CD4-positive, alpha-beta T cell treated with Interleukin-10 for 1 hour (primary cell): ENCODE data around the gene SDHAF2.
A peak's percentile ranks its signal among the peaks of the same experiment; 100 is the strongest.
"Not testable (repeated sequence)": the region's sequence is repeated elsewhere in the genome, so short reads cannot be mapped to it uniquely, and the experiment has no call there.

ENCODE experiments used
- DNase-seq: peaks from one replicate; pipeline ENCODE4 v3.0.0-alpha.2; 2020

Gene SDHAF2

GRCh38 chr11:61429691-61430582 lies at the start of gene SDHAF2, which contains the start of gene CPSF7:
TSS of gene SDHAF2 (plus strand) at chr11:61430124. CDS start at chr11:61430147, 23 bp downstream.
TSS of gene CPSF7 (minus strand) at chr11:61429975. CDS start at chr11:61429235, 740 bp downstream.
- peak; percentile 98 for DNase-seq

GRCh38 chr11:61380884-61381283 lies 49.0 kb upstream of the SDHAF2 start:
- DNase-seq, result no peak

GRCh38 chr11:61383859-61384258 lies 46.1 kb upstream of the SDHAF2 start:
- DNase-seq, result not testable (repeated sequence)

- no peak for DNase-seq
Observed at GRCh38 chr11:61384271-61385242, 45.4 kb upstream of the SDHAF2 start.

GRCh38 chr11:61390161-61390560 lies 39.8 kb upstream of the SDHAF2 start:
- no peak for DNase-seq

GRCh38 chr11:61392981-61393595 lies 36.8 kb upstream of the SDHAF2 start:
- DNase-seq, result peak; percentile 19

GRCh38 chr11:61401173-61401572 lies 28.8 kb upstream of the SDHAF2 start:
- DNase-seq, result no peak

- no peak for DNase-seq
Observed at GRCh38 chr11:61401573-61401972, 28.4 kb upstream of the SDHAF2 start.

- no peak for DNase-seq
Observed at GRCh38 chr11:61403658-61404057, 26.3 kb upstream of the SDHAF2 start.

- DNase-seq, result no peak
Observed at GRCh38 chr11:61404103-61404502, 25.8 kb upstream of the SDHAF2 start.

GRCh38 chr11:61404641-61405040 lies 25.3 kb upstream of the SDHAF2 start:
- DNase-seq, result no peak

- DNase-seq, result no peak
Observed at GRCh38 chr11:61406067-61406466, 23.9 kb upstream of the SDHAF2 start.

- DNase-seq, result no peak
Observed at GRCh38 chr11:61406991-61407728, 22.8 kb upstream of the SDHAF2 start.

GRCh38 chr11:61411589-61411988 lies 18.3 kb upstream of the SDHAF2 start:
- no peak for DNase-seq

- DNase-seq, result no peak
Observed at GRCh38 chr11:61413496-61413895, 16.4 kb upstream of the SDHAF2 start.

- no peak for DNase-seq
Observed at GRCh38 chr11:61414547-61414946, 15.4 kb upstream of the SDHAF2 start.

- no peak for DNase-seq
Observed at GRCh38 chr11:61415381-61415780, 14.5 kb upstream of the SDHAF2 start.

GRCh38 chr11:61416941-61417340 lies 13.0 kb upstream of the SDHAF2 start:
- DNase-seq, result no peak

- DNase-seq, result no peak
Observed at GRCh38 chr11:61417670-61418069, 12.3 kb upstream of the SDHAF2 start.

GRCh38 chr11:61418136-61418535 lies 11.8 kb upstream of the SDHAF2 start:
- no peak for DNase-seq

- no peak for DNase-seq
Observed at GRCh38 chr11:61422226-61422625, 7.7 kb upstream of the SDHAF2 start.
